Kidney epithelial cell (primary cell): ENCODE measurements around the gene ZNF722. TPM values are rescaled to one million over a fixed set of nuclear protein-coding genes. Genes with fewer than 3 reads are reported as not detected.
"Not testable (repeated sequence)": the region's sequence is repeated elsewhere in the genome, so short reads cannot be mapped to it uniquely, and the experiment has no call there.

Experiments used
- DNase-seq: peaks from one replicate; pipeline ENCODE4 v3.0.0-alpha.2; 2010; ENCODE audit warnings: low read depth
- H3K27me3 ChIP-seq: 2 replicates; pipeline ENCODE4 v1.6.0; 2011; ENCODE audit warnings: low read length; ENCODE audit not compliant: control insufficient read depth, insufficient read depth
- H3K36me3 ChIP-seq: 2 replicates; pipeline ENCODE4 v1.5.1; 2011; ENCODE audit warnings: low read length; ENCODE audit not compliant: control insufficient read depth, insufficient read depth
- H3K4me3 ChIP-seq: 2 replicates; pipeline ENCODE4 v1.5.1; 2011; ENCODE audit warnings: low read depth, mild to moderate bottlenecking, control low read depth, low read length
- total RNA-seq: library from RNA; depleted of rRNA; stranded (reverse); fragments of >200 nt; gene quantifications from 2 replicates; pipeline ENCODE4 v1.2.3, GENCODE V29; 2015
- TF ChIP-seq, protein P1 (sequence below): IDR thresholded peaks from 2 replicates; pipeline ENCODE4 v1.5.1; 2011; ENCODE audit warnings: mild to moderate bottlenecking, moderate library complexity, low read length, control low read depth, inconsistent platforms; ENCODE audit not compliant: insufficient read depth, poor library complexity, severe bottlenecking

The ZNF722 gene
- not detected in 2 replicates for total RNA-seq

DNA sequence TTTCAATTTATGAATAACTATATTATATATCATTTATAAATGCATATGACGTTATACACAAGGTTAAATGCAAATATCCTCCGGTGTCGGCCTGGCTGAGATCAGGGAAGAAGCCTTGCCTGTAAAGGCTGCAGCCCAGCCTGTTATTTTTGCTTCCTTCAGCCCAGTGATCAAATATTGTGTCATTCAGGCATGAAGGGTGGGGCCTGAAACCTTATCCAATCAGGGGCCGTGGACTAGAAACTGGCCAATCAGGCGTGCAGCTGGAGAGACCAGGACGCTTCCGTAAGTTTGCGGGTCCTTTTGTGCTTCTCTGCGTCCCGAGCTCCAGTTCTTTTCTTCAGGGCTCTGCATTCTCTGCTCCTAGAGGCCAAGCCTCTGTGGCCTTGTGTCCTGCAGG, at the start of gene ZNF722:
Gene ZNF722 (plus strand): TSS at position 301 of the 400 bp plus-strand sequence. CDS start 113 bp downstream, outside the sequence.
- Histone ChIP-seq H3K4me3 (no peak within 1 kb of the TSS), H3K27me3 (no peaks in the 10 kb centered on the region), H3K36me3 (no peaks in the 10 kb centered on the region)
- TF ChIP-seq, protein P1, sequence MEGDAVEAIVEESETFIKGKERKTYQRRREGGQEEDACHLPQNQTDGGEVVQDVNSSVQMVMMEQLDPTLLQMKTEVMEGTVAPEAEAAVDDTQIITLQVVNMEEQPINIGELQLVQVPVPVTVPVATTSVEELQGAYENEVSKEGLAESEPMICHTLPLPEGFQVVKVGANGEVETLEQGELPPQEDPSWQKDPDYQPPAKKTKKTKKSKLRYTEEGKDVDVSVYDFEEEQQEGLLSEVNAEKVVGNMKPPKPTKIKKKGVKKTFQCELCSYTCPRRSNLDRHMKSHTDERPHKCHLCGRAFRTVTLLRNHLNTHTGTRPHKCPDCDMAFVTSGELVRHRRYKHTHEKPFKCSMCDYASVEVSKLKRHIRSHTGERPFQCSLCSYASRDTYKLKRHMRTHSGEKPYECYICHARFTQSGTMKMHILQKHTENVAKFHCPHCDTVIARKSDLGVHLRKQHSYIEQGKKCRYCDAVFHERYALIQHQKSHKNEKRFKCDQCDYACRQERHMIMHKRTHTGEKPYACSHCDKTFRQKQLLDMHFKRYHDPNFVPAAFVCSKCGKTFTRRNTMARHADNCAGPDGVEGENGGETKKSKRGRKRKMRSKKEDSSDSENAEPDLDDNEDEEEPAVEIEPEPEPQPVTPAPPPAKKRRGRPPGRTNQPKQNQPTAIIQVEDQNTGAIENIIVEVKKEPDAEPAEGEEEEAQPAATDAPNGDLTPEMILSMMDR = no peak
- no peak for DNase-seq

GRCh38 chr7:63953181-63953580, 45.5 kb upstream of the ZNF722 start:
- no peaks in the 10 kb centered on the region for H3K27me3 ChIP-seq
- DNase-seq = no peak
- no peaks in the 10 kb centered on the region for H3K36me3 ChIP-seq
- TF ChIP-seq, protein P1 = no peak
- H3K4me3 ChIP-seq = no peak overlapping the region

DNA sequence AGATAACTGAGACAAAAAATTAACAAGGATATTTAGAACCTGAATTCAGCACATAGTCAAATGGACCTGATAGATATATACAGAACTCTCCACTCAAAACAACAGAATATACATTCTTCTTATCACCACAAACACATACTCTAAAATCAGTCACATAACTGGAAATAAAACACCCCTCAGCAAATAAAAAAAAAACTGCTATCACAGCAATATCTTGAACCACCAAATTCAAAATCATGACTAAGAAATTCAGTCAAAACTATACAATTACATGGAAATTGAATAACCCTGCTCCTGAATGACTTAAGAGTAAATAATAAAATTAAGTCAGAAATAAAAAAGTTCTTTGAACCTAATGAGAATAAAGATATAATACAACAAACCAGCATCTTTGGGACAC, 30.0 kb upstream of the ZNF722 start:
- TF ChIP-seq, protein P1 = no peak
- Histone ChIP-seq H3K27me3 (no peaks in the 10 kb centered on the region), H3K4me3 (no peak overlapping the region), H3K36me3 (no peaks in the 10 kb centered on the region)
- DNase-seq = no peak

- H3K36me3 ChIP-seq, H3K27me3 ChIP-seq, DNase-seq, H3K4me3 ChIP-seq: not testable (repeated sequence)
Measured at GRCh38 chr7:64015496-64015895, 16.8 kb downstream of the ZNF722 start.

DNA sequence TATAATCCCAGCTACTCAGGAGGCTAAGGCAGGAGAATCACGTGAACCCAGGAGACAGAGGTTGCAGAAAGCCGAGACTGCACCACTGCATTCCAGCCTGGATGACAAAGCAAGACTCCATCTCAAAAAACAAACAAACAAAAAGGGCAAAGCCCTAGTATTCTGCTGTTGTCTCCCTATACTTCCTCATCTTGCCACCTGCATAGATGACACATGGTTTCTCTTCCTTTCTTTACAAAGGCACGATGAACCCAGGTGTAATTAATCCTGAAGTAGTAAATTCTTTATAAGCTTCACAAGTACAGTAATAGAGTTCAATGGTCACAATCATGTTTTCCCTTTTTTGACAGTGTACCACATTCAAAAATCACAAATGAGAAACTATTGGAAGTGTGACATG, 36.7 kb downstream of the ZNF722 start:
- no peaks in the 10 kb centered on the region for H3K36me3 ChIP-seq
- no peaks in the 10 kb centered on the region for H3K27me3 ChIP-seq
- TF ChIP-seq, protein P1 = no peak
- H3K4me3 ChIP-seq = no peak overlapping the region
- DNase-seq = no peak

GRCh38 chr7:64037095-64037494, 38.4 kb downstream of the ZNF722 start:
- no peak for DNase-seq
- no peaks in the 10 kb centered on the region for H3K36me3 ChIP-seq
- H3K4me3 ChIP-seq = no peak overlapping the region
- H3K27me3 ChIP-seq = no peaks in the 10 kb centered on the region
- TF ChIP-seq, protein P1 = no peak
